ENCODE data around the gene FLVCR1. TPM values are rescaled to one million over a fixed set of nuclear protein-coding genes. Genes with fewer than 3 reads are reported as not detected.

The FLVCR1 gene
- total and polyA plus RNA-seq, 2 donors (not counting 3 experiments of a cell fraction or from before 2014, with no cell fraction given): 3.2 to 11.9 TPM

DNA sequence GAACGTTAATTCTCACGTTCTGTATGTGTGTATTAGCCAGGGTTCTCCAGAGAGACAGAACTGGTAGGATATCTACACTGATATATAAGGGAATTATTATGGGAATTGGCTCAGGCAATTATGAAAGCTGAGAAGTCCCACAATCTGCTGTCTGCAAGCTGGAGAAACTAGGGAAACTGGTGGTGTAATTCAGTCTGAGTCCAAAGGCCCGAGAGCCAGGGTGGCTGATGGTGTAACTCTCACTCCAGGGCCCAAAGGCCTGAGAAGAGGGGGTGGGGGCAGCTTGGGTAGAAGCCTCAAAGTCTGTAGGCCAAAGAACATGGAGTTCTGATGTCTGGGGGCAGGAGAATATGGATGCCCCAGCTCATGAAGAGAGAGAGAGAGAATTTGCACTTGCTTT is 79.0 kb downstream of the FLVCR1 start:
- Histone ChIP-seq H3K27ac (ENCODE audit: insufficient read depth, low read depth, low read length) (no peak overlapping the region), H2AFZ (ENCODE audit: low read depth, low read length) (no peak overlapping the region), H3K36me3 (ENCODE audit: control insufficient read depth in 2 of 2, extremely low read depth in 1 of 2, insufficient read depth in 2 of 2, low read length in 2 of 2) (no peaks in the 10 kb centered on the region), H3K4me1 (ENCODE audit: control insufficient read depth, extremely low read depth, insufficient read depth, low read length) (no peaks in the 10 kb centered on the region), H3K4me3 (replicated peaks in 1 of 3; ENCODE audit: insufficient read depth in 1 of 3, low read depth in 1 of 3, low read length in 3 of 3) (no peak overlapping the region), H4K20me1 (replicated peaks; ENCODE audit: control insufficient read depth, extremely low read depth, insufficient read depth, low read length) (no peaks in the 10 kb centered on the region), H3K9ac (replicated peaks; ENCODE audit: extremely low read depth, insufficient read depth, low read length) (no peak overlapping the region), H3K4me2 (ENCODE audit: insufficient read depth, low read length) (no peak overlapping the region), H3K27me3 (ENCODE audit: control insufficient read depth in 2 of 2, insufficient read depth in 2 of 2, low read length in 2 of 2) (peaks cover 5 to 14% of the 10 kb centered on the region in 2 experiments), H3K9me3 (replicated peaks; ENCODE audit: control insufficient read depth, insufficient read depth, low read length) (no peaks in the 10 kb centered on the region), H3K9me1 (replicated peaks; ENCODE audit: control insufficient read depth, extremely low read depth, insufficient read depth, low read length) (no peaks in the 10 kb centered on the region), H3K79me2 (ENCODE audit: control insufficient read depth, insufficient read depth, low read length) (no peaks in the 10 kb centered on the region)
- TF ChIP-seq, protein P1, sequence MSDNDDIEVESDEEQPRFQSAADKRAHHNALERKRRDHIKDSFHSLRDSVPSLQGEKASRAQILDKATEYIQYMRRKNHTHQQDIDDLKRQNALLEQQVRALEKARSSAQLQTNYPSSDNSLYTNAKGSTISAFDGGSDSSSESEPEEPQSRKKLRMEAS (IDR thresholded peaks at IDR 0.05; ENCODE audit: insufficient read depth, insufficient read length): no peak
- TF ChIP-seq JUN (IDR thresholded peaks at IDR 0.05; ENCODE audit: borderline replicate concordance, insufficient read depth, insufficient read length, low read depth): no peak
- TF ChIP-seq POLR2AphosphoS5 (IDR thresholded peaks at IDR 0.05; ENCODE audit: insufficient read depth, low read depth, low read length): no peak
- no peak for TF ChIP-seq GATA2 (IDR thresholded peaks at IDR 0.05; ENCODE audit: insufficient read depth, insufficient read length, low read depth, low read length)
- no peak for TF ChIP-seq MYC (IDR thresholded peaks at IDR 0.05; ENCODE audit: low read depth, low read length)
- TF ChIP-seq POLR2A (IDR thresholded peaks at IDR 0.05; ENCODE audit: low read depth, low read length): no peak
- TF ChIP-seq FOS (IDR thresholded peaks at IDR 0.05; ENCODE audit: borderline replicate concordance, insufficient read depth, low read length): no peak
- TF ChIP-seq, protein P2, sequence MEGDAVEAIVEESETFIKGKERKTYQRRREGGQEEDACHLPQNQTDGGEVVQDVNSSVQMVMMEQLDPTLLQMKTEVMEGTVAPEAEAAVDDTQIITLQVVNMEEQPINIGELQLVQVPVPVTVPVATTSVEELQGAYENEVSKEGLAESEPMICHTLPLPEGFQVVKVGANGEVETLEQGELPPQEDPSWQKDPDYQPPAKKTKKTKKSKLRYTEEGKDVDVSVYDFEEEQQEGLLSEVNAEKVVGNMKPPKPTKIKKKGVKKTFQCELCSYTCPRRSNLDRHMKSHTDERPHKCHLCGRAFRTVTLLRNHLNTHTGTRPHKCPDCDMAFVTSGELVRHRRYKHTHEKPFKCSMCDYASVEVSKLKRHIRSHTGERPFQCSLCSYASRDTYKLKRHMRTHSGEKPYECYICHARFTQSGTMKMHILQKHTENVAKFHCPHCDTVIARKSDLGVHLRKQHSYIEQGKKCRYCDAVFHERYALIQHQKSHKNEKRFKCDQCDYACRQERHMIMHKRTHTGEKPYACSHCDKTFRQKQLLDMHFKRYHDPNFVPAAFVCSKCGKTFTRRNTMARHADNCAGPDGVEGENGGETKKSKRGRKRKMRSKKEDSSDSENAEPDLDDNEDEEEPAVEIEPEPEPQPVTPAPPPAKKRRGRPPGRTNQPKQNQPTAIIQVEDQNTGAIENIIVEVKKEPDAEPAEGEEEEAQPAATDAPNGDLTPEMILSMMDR (IDR thresholded peaks at IDR 0.05; ENCODE audit: extremely low read depth in 1 of 2, insufficient read depth in 1 of 2, low read depth in 1 of 2, low read length in 2 of 2): no peak
- TF ChIP-seq EZH2 (IDR thresholded peaks at IDR 0.05; ENCODE audit: borderline replicate concordance, low read depth, low read length, severe bottlenecking): no peak
- no TSS peak for BruUV-seq (replicated peaks)
- dilution Hi-C loops (cut with MboI; ENCODE audit: extremely low pct_ligation_motif_present, low sequenced_read_pairs): no loop called here
- FAIRE-seq: no peak
- DNase-seq (ENCODE audit: low read depth, low spot score): no peak
- ChIA-PET CTCF (no interaction called here), POLR2A (no interaction called here)
- intact Hi-C loops (cut with micrococcal nuclease): no loop called here
